ENCODE data around the gene AURKAIP1. TPM values are rescaled to one million over a fixed set of nuclear protein-coding genes. Genes with fewer than 3 reads are reported as not detected.

AURKAIP1 gene
- total and polyA plus RNA-seq, 9 of the 15 experiments (the other 6 are each of a cell fraction or from before 2014, with no cell fraction given) = 7.8 to 478 (median 92.0) TPM

DNA sequence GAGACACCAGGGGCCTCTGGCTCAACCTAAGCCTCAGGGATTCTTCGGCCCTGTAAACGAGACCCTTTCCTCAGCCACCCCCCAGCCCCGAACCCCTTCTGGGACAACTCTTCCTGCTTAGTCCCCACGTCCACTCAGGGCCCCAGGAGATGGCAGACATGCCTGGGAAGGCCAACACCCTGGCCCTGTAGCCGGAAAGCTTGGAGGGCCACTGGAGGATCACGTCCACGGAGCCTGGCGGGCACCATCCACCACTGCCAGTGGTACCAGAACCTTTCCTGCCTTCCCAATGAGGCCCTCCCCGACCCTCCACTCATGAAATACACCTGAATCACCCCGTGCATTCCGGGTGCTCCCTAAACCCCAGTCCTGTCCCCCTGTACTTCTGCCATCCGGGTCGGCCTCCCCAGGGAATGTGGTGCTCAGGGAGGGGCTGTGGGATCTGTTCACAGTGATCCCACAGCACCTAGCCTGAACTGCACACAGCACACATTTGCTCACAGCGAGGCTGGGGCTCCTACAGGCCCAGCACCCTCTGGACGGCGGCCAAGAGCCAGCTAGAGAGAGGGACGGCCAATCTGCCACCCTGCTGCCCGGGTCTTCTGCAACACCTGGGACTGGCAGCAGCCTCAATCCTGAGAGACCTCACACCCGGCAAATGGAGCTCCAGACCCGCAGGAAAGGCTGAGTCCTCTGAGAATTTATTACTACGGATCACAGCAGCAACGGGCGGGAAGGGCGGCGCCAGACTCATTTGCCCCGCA, 1.8 kb downstream of the AURKAIP1 start:
- H3K4me3 ChIP-seq = peak overlapping the region; percentile 100
- POLR2A ChIA-PET = interaction anchor here (0.6 to 1.8 kb wide), 6 partner anchors 15 to 866 kb away, joined by 3 to 6 read pairs (median 4); partner anchors contain the start of gene MRPL20
- no peaks in the 10 kb centered on the region for H3K27me3 ChIP-seq (ENCODE audit: control insufficient read depth in 2 of 2, insufficient read depth in 2 of 2, low read length in 2 of 2)
- CTCF ChIA-PET (ENCODE audit: low intra/inter-chr PET ratio) = no interaction called here
- H3K9me1 ChIP-seq (ENCODE audit: control insufficient read depth, insufficient read depth, low read length) = peaks cover 6% of the 10 kb centered on the region
- H3K27ac ChIP-seq (ENCODE audit: extremely low read depth, low read depth, low read length) = no peak overlapping the region
- H2AFZ ChIP-seq (ENCODE audit: low read depth, low read length) = no peak overlapping the region
- DNase-seq (ENCODE audit: extremely low read depth in 1 of 4, low spot score in 3 of 4) (no peak), ATAC-seq (no peak), FAIRE-seq (no peak)
- peaks cover 31% of the 10 kb centered on the region for H3K79me2 ChIP-seq (ENCODE audit: control insufficient read depth, insufficient read depth, low read length)
- in situ Hi-C loops (cut with MboI) (no loop called here), intact Hi-C loops (cut with micrococcal nuclease) (loop anchor here (2.0 to 10.0 kb wide), 2 partner anchors 22 to 132 kb away; no protein-coding TSS in a partner anchor)
- TF ChIP-seq RNF2 (IDR thresholded peaks at IDR 0.05) (no peak), RBFOX2 (IDR thresholded peaks at IDR 0.05; ENCODE audit: low read depth, low read length) (peak; percentile 50)
- TF ChIP-seq, protein P1, sequence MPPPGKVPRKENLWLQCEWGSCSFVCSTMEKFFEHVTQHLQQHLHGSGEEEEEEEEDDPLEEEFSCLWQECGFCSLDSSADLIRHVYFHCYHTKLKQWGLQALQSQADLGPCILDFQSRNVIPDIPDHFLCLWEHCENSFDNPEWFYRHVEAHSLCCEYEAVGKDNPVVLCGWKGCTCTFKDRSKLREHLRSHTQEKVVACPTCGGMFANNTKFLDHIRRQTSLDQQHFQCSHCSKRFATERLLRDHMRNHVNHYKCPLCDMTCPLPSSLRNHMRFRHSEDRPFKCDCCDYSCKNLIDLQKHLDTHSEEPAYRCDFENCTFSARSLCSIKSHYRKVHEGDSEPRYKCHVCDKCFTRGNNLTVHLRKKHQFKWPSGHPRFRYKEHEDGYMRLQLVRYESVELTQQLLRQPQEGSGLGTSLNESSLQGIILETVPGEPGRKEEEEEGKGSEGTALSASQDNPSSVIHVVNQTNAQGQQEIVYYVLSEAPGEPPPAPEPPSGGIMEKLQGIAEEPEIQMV (tag; conservative IDR thresholded peaks at IDR 0.05; ENCODE audit: low read depth) = no peak
- H3K36me3 ChIP-seq (ENCODE audit: control insufficient read depth, insufficient read depth, low read length) = peaks cover 26% of the 10 kb centered on the region
- H3K4me1 ChIP-seq (replicated peaks in 1 of 2; ENCODE audit: control insufficient read depth in 2 of 2, insufficient read depth in 2 of 2, low read length in 2 of 2) = peaks cover 16 to 59% of the 10 kb centered on the region in 2 experiments
- BruUV-seq (replicated peaks) = no TSS peak
- 93% methylated on average over 26 of the region's 26 CpGs for WGBS (ENCODE audit: insufficient coverage, low coverage, missing lambda C conversion rate)
- H3K9me3 ChIP-seq (replicated peaks; ENCODE audit: control insufficient read depth, insufficient read depth, low read depth, low read length) = no peaks in the 10 kb centered on the region
- peak overlapping the region in 1 of 2 experiments; percentile 99; a peak in 3 of 4 replicates for H3K9ac ChIP-seq (ENCODE audit: insufficient read depth in 1 of 2, low read depth in 2 of 2, low read length in 2 of 2)
- peaks cover 7% of the 10 kb centered on the region; the same call in 1 of the 2 replicates for H4K20me1 ChIP-seq (replicated peaks; ENCODE audit: control insufficient read depth, insufficient read depth, low read length)
- no peak overlapping the region for H3K4me2 ChIP-seq (ENCODE audit: insufficient read depth, low read length)

Data from K562 (cell line).